H9 (cell line): ENCODE measurements around the gene ST6GALNAC2. TPM values are rescaled to one million over a fixed set of nuclear protein-coding genes. Genes with fewer than 3 reads are reported as not detected.

Experiments
- DNase-seq: peaks from one replicate; pipeline ENCODE4 v3.0.0-alpha.2; 2017
- H2AFZ ChIP-seq: one replicate; pipeline ENCODE4 v1.6.1; 2013; ENCODE audit warnings: mild to moderate bottlenecking, low read length, control low read depth, moderate library complexity
- H2AK5ac ChIP-seq: 2 replicates; pipeline ENCODE4 v1.6.1; 2013; ENCODE audit warnings: low read length, control low read depth, mixed read lengths; ENCODE audit not compliant: insufficient read length
- H2BK120ac ChIP-seq: one replicate; pipeline ENCODE4 v1.6.1; 2013; ENCODE audit warnings: low read depth, mild to moderate bottlenecking, low read length, control low read depth, inconsistent platforms; ENCODE audit not compliant: poor library complexity, severe bottlenecking
- H2BK12ac ChIP-seq: 2 replicates; pipeline ENCODE4 v1.6.1; 2013; ENCODE audit warnings: low read length, control low read depth, mixed read lengths, low read depth; ENCODE audit not compliant: insufficient read length
- H2BK15ac ChIP-seq: 2 replicates; pipeline ENCODE4 v1.6.1; 2013; ENCODE audit warnings: low read depth, low read length, control low read depth
- H2BK20ac ChIP-seq: one replicate; pipeline ENCODE4 v1.6.1; 2013; ENCODE audit warnings: low read depth, mild to moderate bottlenecking, low read length, control low read depth, inconsistent platforms; ENCODE audit not compliant: poor library complexity, severe bottlenecking
- H2BK5ac ChIP-seq: 2 replicates; pipeline ENCODE4 v1.6.1; 2013; ENCODE audit warnings: low read length, control low read depth, mixed read lengths; ENCODE audit not compliant: insufficient read length
- H3K14ac ChIP-seq: 2 replicates; pipeline ENCODE4 v1.6.1; 2013; ENCODE audit warnings: low read length, control low read depth; ENCODE audit not compliant: insufficient read depth
- H3K18ac ChIP-seq: 2 replicates; pipeline ENCODE4 v1.6.1; 2013; ENCODE audit warnings: low read depth, mild to moderate bottlenecking, mixed read lengths, low read length, control low read depth; ENCODE audit not compliant: insufficient read length
- H3K23ac ChIP-seq: 2 replicates; pipeline ENCODE4 v1.6.1; 2013; ENCODE audit warnings: low read length, control low read depth, mixed read lengths, low read depth; ENCODE audit not compliant: insufficient read length
- H3K23me2 ChIP-seq: 2 replicates; pipeline ENCODE4 v1.6.1; 2013; ENCODE audit warnings: low read depth, mild to moderate bottlenecking, mixed read lengths, low read length, control low read depth; ENCODE audit not compliant: insufficient read length, poor library complexity, severe bottlenecking
- H3K27ac ChIP-seq: 2 replicates; pipeline ENCODE4 v1.5.1; 2013; ENCODE audit warnings: low read length, control low read depth, mixed read lengths, low read depth; ENCODE audit not compliant: insufficient read length
- H3K27me3 ChIP-seq: 2 replicates; pipeline ENCODE4 v1.6.1; 2013; ENCODE audit warnings: low read length, control low read depth, inconsistent platforms; ENCODE audit not compliant: insufficient read depth
- H3K4ac ChIP-seq: 2 replicates; pipeline ENCODE4 v1.6.1; 2013; ENCODE audit warnings: low read depth, mild to moderate bottlenecking, control low read depth, inconsistent platforms, low read length, moderate library complexity
- H3K4me1 ChIP-seq: 2 replicates; pipeline ENCODE4 v1.6.1; 2013; ENCODE audit warnings: low read length, control low read depth, inconsistent platforms; ENCODE audit not compliant: insufficient read depth
- H3K4me2 ChIP-seq: 2 replicates; pipeline ENCODE4 v1.6.1; 2013; ENCODE audit warnings: low read length, control low read depth, mixed read lengths; ENCODE audit not compliant: insufficient read length, insufficient read depth
- H3K56ac ChIP-seq: 2 replicates; pipeline ENCODE4 v1.6.1; 2013; ENCODE audit warnings: low read depth, mild to moderate bottlenecking, mixed read lengths, low read length, control low read depth; ENCODE audit not compliant: insufficient read length
- H3K79me1 ChIP-seq: 2 replicates; pipeline ENCODE4 v1.6.1; 2013; ENCODE audit warnings: low read depth, mild to moderate bottlenecking, moderate library complexity, low read length, control low read depth, inconsistent platforms; ENCODE audit not compliant: insufficient read depth, poor library complexity, severe bottlenecking
- H3K79me2 ChIP-seq: 2 replicates; pipeline ENCODE4 v1.6.1; 2013; ENCODE audit warnings: low read length, control low read depth, inconsistent platforms; ENCODE audit not compliant: insufficient read depth
- H3K9ac ChIP-seq: 2 replicates; pipeline ENCODE4 v1.6.1; 2013; ENCODE audit warnings: low read length, control low read depth, mixed read lengths; ENCODE audit not compliant: insufficient read length; ENCODE audit errors: extremely low read depth
- H3K9me3 ChIP-seq: one replicate; pipeline ENCODE4 v1.6.1; 2013; ENCODE audit warnings: low read depth, low read length, inconsistent platforms; ENCODE audit not compliant: control insufficient read depth
- H3T11ph ChIP-seq: one replicate; pipeline ENCODE4 v1.6.1; 2013; ENCODE audit warnings: mild to moderate bottlenecking, low read length, control low read depth, inconsistent platforms
- H4K20me1 ChIP-seq: one replicate; pipeline ENCODE4 v1.6.1; 2013; ENCODE audit not compliant: control insufficient read depth, insufficient read length, insufficient read depth
- H4K5ac ChIP-seq: 2 replicates; pipeline ENCODE4 v1.6.1; 2013; ENCODE audit warnings: low read depth, mild to moderate bottlenecking, mixed read lengths, low read length, control low read depth; ENCODE audit not compliant: insufficient read length
- H4K8ac ChIP-seq: replicated peaks from 2 replicates; pipeline ENCODE4 v1.6.1; 2013; ENCODE audit warnings: low read length, control low read depth, mixed read lengths, low read depth; ENCODE audit not compliant: insufficient read length
- H4K91ac ChIP-seq: 2 replicates; pipeline ENCODE4 v1.6.1; 2013; ENCODE audit warnings: low read depth, mild to moderate bottlenecking, moderate library complexity, mixed read lengths, low read length, control low read depth; ENCODE audit not compliant: insufficient read length
- H3K27ac Mint-ChIP-seq, 3 experiments: 2 replicates in 2 of 3; 3 replicates in 1 of 3; pipeline ENCODE4 v1.8.0; 2020 to 2021; ENCODE audit warnings: mixed read lengths in 3 of 3, mild to moderate bottlenecking in 1 of 3, moderate library complexity in 1 of 3
- H3K27me3 Mint-ChIP-seq: 2 replicates; pipeline ENCODE4 v1.8.0; 2021; ENCODE audit warnings: low read depth, mild to moderate bottlenecking, moderate library complexity, mixed read lengths
- H3K36me3 Mint-ChIP-seq, 3 experiments: 2 replicates in 2 of 3; 3 replicates in 1 of 3; pipeline ENCODE4 v1.8.0; 2020 to 2021; ENCODE audit warnings: low read depth in 3 of 3, mixed read lengths in 3 of 3; ENCODE audit not compliant: insufficient read depth in 1 of 3
- H3K4me1 Mint-ChIP-seq, 2 experiments: 2 replicates each; pipeline ENCODE4 v1.8.0; 2020; ENCODE audit warnings: mixed read lengths in 2 of 2
- H3K4me3 Mint-ChIP-seq, 2 experiments: 2 replicates in 1 of 2; 3 replicates in 1 of 2; pipeline ENCODE4 v1.8.0; 2020 to 2021; ENCODE audit warnings: mild to moderate bottlenecking in 2 of 2, mixed read lengths in 2 of 2, moderate library complexity in 1 of 2
- H3K9me3 Mint-ChIP-seq, 2 experiments: 2 replicates in 1 of 2; 3 replicates in 1 of 2; pipeline ENCODE4 v1.8.0; 2020; ENCODE audit warnings: mild to moderate bottlenecking in 2 of 2, mixed read lengths in 2 of 2, moderate library complexity in 1 of 2
- CTCF ChIP-seq: fragments of 200-600 bp; sonication (generic); conservative IDR thresholded peaks from 3 replicates; pipeline ENCODE4 v1.8.0; 2021; ENCODE audit warnings: antibody characterized with exemption, mild to moderate bottlenecking
- WGBS: extraction: QIAGEN DNeasy Blood & Tissue Kit; methylation state at CpG from one replicate; pipeline ENCODE4 v1.1.7; 2013; ENCODE audit warnings: missing lambda C conversion rate, low lambda C conversion rate, mixed read lengths; ENCODE audit not compliant: insufficient read length; ENCODE audit errors: extremely low coverage; 5-methylcytosine and 5-hydroxymethylcytosine counted together
- total RNA-seq: library from RNA; stranded (reverse); gene quantifications from 2 replicates; pipeline ENCODE4 v1.2.1, GENCODE V29; 2021

The ST6GALNAC2 gene
- total RNA-seq, 1 experiment from 2014 or later = 0.46 TPM

- no peak overlapping the region for H3K23ac ChIP-seq
- H4K91ac ChIP-seq = no peak overlapping the region
- peaks cover 36% of the 10 kb centered on the region for H3K27me3 Mint-ChIP-seq
- H3K4ac ChIP-seq = no peak overlapping the region
- no peaks in the 10 kb centered on the region for H3K79me2 ChIP-seq
- peaks cover 4% of the 10 kb centered on the region; the same call in 1 of the 2 replicates for H3K4me1 ChIP-seq
- no peak overlapping the region for H2BK12ac ChIP-seq
- H3K23me2 ChIP-seq = no peaks in the 10 kb centered on the region
- no peak overlapping the region for H2AFZ ChIP-seq
- no peak overlapping the region for H3T11ph ChIP-seq
- no peak overlapping the region for H3K56ac ChIP-seq
- no peaks in the 10 kb centered on the region for H3K36me3 Mint-ChIP-seq
- no peaks in the 10 kb centered on the region for H3K9me3 ChIP-seq
- no peak for TF ChIP-seq CTCF
- DNase-seq = no peak
- no peaks in the 10 kb centered on the region for H3K79me1 ChIP-seq
- no peak overlapping the region for H3K4me2 ChIP-seq
- no peaks in the 10 kb centered on the region for H3K27me3 ChIP-seq
- H2BK120ac ChIP-seq = no peak overlapping the region
- H2BK5ac ChIP-seq = no peak overlapping the region
- no peak overlapping the region for H3K18ac ChIP-seq
- H2BK20ac ChIP-seq = no peak overlapping the region
- H4K8ac ChIP-seq = no peak overlapping the region
- H2BK15ac ChIP-seq = no peak overlapping the region
- H3K9me3 Mint-ChIP-seq = no peaks in the 10 kb centered on the region; a peak in 1 of 5 replicates
- H2AK5ac ChIP-seq = no peak overlapping the region
- H3K14ac ChIP-seq = no peak overlapping the region
- no peak overlapping the region for H3K9ac ChIP-seq
- no peak overlapping the region for H3K27ac Mint-ChIP-seq
- no peak overlapping the region for H4K5ac ChIP-seq
- peaks cover 3% of the 10 kb centered on the region for H4K20me1 ChIP-seq
- H3K4me1 Mint-ChIP-seq = peaks cover 14 to 32% of the 10 kb centered on the region in 2 experiments
- WGBS = no CpG with 5 or more reads among the region's 25 CpGs
- H3K4me3 Mint-ChIP-seq = no peak overlapping the region
- H3K27ac ChIP-seq = no peak overlapping the region
These were observed 60.8 kb downstream of the ST6GALNAC2 start for GRCh38 chr17:76524598-76525512.
